GM11168 (cell line): Measurements from ENCODE around the gene TMEM131.
"Not testable (repeated sequence)": the region's sequence is repeated elsewhere in the genome, so short reads cannot be mapped to it uniquely, and the experiment has no call there.

Source experiments
- in situ Hi-C: fragments of 300-500 bp; cut with MboI; formaldehyde crosslinking; loops from one replicate; pipeline ENCODE4 v1.12.0; 2022; ENCODE audit warnings: low sequenced_read_pairs; ENCODE audit not compliant: unreplicated experiment

TMEM131 gene, protein sequence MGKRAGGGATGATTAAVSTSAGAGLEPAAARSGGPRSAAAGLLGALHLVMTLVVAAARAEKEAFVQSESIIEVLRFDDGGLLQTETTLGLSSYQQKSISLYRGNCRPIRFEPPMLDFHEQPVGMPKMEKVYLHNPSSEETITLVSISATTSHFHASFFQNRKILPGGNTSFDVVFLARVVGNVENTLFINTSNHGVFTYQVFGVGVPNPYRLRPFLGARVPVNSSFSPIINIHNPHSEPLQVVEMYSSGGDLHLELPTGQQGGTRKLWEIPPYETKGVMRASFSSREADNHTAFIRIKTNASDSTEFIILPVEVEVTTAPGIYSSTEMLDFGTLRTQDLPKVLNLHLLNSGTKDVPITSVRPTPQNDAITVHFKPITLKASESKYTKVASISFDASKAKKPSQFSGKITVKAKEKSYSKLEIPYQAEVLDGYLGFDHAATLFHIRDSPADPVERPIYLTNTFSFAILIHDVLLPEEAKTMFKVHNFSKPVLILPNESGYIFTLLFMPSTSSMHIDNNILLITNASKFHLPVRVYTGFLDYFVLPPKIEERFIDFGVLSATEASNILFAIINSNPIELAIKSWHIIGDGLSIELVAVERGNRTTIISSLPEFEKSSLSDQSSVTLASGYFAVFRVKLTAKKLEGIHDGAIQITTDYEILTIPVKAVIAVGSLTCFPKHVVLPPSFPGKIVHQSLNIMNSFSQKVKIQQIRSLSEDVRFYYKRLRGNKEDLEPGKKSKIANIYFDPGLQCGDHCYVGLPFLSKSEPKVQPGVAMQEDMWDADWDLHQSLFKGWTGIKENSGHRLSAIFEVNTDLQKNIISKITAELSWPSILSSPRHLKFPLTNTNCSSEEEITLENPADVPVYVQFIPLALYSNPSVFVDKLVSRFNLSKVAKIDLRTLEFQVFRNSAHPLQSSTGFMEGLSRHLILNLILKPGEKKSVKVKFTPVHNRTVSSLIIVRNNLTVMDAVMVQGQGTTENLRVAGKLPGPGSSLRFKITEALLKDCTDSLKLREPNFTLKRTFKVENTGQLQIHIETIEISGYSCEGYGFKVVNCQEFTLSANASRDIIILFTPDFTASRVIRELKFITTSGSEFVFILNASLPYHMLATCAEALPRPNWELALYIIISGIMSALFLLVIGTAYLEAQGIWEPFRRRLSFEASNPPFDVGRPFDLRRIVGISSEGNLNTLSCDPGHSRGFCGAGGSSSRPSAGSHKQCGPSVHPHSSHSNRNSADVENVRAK (N-terminal part only)

GRCh38 chr2:97995734-97996624 lies at the start of gene TMEM131:
Gene TMEM131, minus strand, starts transcription at chr2:97995948. Its CDS starts 286 bp downstream, at chr2:97995662.
- in situ Hi-C loops: no loop called here

- in situ Hi-C loops: not testable (repeated sequence)
These were observed 49.0 kb upstream of the TMEM131 start for GRCh38 chr2:98044730-98045129.

DNA sequence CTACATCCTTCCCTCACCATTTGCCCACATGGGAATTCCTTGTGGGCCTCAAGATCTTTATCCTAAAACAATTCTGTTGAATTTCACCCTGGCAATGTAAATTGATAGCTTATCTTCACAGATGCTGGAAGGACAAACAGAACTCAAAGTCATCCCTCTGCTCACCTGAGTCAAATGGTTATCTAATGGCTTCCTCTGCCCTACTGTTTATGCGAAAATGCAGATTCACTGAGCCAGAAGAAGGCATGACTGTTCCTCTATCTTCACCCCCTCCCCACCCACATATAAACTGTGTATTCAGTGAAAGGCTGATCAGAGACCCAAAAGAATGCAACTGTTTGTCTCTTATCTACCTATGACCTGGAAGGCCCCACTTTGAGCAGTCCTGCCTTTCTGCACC lies 47.4 kb upstream of the TMEM131 start:
- in situ Hi-C loops: no loop called here

- in situ Hi-C loops: no loop called here
These were observed 44.7 kb upstream of the TMEM131 start for GRCh38 chr2:98040331-98040939.

DNA sequence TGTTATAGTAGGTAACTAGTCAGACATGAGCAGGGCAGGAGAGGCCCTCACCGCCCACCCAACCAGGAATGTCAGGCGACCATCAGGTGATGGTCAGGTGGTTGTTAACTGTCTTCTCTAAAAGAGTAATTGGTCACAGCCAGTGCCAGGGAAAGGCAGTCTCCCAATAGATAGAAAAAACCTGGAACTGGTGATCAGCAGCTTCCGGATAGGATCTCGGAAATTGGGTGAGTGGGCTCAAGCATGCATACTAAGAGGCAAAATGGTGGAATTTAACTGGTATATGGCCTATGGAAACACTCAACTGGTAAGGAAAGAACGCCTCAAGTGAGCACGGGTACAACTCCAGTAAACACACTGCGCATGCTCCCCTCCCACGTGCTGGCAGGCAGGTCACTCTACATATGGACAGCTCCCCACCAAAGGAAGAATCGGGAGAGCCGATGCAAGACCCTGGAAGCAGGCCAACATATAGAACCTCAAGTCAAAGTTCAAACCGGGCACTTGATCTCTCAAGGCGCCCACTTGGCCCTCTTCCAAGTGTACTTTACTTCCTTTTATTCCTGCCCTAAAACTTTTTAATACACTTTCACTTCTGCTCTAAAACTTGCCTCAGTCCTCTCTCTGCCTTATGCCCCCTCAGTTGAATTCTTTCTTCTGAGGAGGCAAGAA lies 43.5 kb upstream of the TMEM131 start:
- in situ Hi-C loops: loop anchor here (5.0 kb wide), 1 partner anchor 43 kb away; no protein-coding TSS in a partner anchor

GRCh38 chr2:98037666-98038336 lies 42.1 kb upstream of the TMEM131 start:
- in situ Hi-C loops: loop anchor here (5.0 kb wide), 1 partner anchor 44 kb away; no protein-coding TSS in a partner anchor

DNA sequence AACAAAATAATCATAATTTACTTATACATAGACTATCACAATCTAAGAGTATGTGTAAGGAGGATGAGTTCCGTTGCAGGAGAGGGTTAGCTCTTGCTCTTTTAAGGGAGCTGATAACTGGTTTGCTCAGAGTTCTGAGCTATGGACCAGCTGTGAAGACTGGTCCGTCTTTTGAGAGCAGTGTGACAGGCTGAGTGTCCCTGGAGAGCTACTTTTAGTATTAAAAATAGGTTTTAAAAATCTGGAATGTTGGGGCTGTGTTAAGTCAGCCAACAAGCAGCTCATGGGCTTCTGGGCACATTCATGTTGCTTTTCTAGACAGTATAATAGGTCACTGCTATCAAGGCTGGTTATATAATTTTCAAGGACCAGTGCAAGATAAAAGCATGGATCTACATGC lies 41.5 kb upstream of the TMEM131 start:
- in situ Hi-C loops: loop anchor here (5.0 kb wide), 1 partner anchor 45 kb away; no protein-coding TSS in a partner anchor

DNA sequence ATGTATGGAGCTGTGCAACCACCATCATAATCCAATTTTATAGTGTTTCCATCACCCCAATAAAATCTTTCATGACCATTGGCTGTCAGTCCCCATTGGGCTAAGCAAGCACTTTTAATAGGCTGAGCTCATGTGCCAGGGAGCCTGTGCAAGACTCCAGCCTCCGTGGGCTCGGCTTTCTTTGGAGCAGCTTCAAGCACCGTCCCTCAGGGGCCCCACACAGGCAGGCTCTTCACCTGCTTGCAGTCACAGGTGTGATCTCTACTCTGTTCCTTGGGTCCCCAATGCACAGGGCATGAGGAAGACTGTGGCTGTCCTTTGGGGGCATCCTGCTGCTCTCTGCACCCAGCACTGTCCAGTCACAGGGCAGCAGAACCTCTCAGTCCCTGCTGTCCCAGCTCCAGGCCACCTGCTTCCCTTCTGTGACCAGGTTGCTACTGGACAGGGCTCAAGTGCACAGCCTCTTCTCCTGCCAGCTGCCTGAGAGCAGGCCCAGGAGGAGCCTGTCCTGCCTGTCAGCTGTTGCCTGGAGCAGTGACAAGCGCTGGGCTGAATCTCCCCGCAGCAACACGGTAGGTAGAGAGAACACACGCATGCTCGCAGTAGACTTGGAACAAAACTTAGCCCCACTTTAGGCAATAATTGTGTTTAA lies 40.7 kb upstream of the TMEM131 start:
- in situ Hi-C loops: loop anchor here (5.0 kb wide), 1 partner anchor 46 kb away; no protein-coding TSS in a partner anchor

DNA sequence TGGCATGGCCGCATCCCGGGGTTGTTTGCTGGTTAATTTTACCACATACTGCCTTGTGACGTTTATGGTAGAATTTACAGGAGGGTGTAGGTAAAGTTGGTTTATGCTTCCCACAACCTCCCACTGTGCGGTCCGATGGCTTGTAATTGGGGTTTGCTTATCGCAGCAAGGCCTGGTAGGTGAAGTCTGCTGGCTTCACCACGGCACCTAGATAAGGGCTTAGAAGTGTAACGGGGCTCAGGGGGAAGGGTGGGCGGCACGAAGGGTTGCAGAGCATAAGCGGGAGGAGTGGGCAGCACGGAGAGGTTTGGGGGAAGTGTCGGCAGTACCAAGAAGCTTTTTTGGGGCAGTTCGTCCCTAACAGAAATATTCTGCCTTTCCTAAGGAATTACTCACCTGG lies 39.0 kb upstream of the TMEM131 start:
- in situ Hi-C loops: loop anchor here (5.0 kb wide), 1 partner anchor 48 kb away; no protein-coding TSS in a partner anchor

- in situ Hi-C loops: no loop called here
These were observed 36.3 kb upstream of the TMEM131 start for GRCh38 chr2:98032086-98032485.

DNA sequence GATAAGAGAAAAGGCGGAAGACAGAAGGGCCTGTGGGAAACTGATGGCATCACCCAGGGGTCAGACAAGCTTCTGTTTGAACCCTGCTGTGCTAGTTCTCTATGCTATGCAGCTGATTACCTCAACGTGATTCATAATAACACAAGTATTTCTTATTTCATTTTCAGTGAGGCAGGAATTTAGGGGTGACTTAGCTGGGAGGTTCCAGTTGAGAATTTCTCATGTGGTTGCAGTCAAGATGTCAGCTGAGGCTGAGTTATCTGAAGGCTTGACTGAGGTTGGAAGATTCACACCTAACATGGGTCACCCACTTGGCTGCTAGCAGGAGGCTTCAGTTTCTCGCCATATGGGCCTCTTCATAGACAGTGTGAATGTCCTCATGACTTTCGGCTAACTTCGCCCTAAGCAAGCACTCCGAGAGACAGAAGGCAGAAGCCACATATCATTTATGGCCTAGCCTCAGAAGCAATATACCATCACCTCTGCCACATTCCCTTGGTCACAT lies 34.0 kb upstream of the TMEM131 start:
- in situ Hi-C loops: no loop called here

DNA sequence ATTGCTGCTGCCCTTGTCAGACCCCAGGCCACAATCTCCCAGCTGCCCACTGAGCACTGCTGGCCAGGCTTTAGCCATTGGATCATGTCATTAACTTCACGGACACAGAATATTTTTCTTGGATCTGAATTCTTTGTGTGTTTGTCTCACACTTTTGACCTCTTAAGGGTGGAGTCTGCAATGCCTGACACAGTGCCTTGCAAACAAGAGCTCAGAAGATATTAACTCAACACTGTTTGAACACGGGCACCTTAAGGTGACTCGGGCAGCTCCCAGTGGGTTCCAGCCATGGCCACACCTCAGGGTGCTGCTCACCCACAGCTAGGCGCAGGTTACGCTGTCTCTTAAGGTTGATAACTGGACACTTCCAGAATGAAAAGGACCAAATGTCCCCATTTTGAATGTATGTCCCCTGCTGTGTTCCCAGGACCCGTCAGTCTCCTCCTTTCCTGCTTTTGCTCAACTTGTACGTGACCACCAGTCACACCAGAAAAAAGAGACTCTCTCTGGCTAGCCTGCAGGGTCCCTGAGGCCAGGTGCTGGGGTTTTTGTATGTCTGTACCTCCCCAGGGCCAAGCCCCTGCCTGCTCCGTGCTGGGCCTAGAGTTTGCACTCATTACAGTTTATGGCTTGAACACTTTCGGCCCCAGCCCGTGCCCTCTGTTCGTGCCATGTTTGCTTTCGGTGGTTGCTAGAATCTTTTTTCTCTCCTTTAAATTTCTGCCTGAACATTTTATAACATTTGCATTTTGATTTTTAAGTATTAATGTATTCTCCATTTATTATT lies 33.4 kb upstream of the TMEM131 start:
- in situ Hi-C loops: no loop called here

DNA sequence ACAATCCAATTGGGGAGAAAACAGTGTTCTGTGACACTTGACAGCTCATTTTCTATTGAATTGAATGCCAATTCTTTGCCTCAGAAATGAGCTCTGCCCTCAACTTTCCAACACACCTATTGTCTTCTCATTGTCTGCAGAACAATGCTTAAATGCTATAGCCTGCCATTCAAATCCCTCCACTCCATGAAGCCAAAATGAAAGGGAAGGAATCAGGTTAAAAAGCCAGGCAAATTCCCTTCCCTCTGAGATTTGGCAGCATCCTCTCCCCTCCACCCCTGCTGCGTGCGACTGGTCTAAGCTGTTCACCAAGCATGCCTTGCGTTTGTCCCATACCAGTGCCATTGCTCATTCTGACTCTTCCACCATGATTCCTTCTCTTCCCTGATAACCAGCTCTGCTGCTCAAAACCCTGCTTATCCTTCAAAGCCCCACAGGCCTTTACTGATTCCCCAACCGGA lies 32.4 kb upstream of the TMEM131 start:
- in situ Hi-C loops: no loop called here

DNA sequence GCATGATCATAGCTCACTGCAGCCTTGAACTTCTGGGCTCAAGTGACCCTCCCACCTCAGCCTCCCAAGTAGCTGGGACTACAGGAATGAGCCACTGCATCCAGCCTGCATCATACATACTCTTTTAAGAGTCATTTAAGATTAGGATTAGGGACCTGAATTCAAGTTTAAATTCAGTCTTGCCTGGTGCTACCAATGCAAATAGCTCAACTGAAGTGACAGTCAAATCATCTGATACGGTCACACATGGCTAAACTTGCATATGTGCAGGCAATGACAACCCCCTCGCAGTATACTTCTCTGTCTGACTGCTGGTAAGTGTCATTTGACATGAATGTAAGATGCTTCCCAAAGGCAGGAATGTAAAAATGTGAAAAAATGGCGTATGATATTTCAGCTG lies 31.8 kb upstream of the TMEM131 start:
- in situ Hi-C loops: no loop called here

GRCh38 chr2:98026927-98027522 lies 31.3 kb upstream of the TMEM131 start:
- in situ Hi-C loops: no loop called here

DNA sequence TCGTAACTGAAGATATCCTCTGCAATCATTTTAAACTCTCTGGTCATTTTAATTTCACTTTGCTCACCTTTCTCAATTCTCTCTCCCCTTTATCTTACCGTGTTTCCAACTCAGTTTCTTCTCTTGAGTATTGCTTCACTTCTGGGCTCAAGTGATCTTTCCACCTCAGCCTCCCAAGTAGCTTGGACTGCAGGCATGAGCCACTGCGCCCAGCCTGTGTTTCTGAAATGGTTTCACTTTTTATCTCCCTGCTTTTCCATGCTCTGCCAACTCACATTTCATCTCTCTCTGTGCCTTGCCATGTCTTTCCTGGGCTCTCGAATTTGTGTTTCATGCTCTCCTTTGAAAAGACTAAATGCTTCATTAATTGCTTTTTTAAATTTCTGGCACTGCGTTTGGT lies 30.5 kb upstream of the TMEM131 start:
- in situ Hi-C loops: no loop called here
